Bronchial epithelial cell (primary cell): ENCODE data around the gene WDR37. TPM values are rescaled to one million over a fixed set of nuclear protein-coding genes. Genes with fewer than 3 reads are reported as not detected.
A peak's percentile ranks its signal among the peaks of the same experiment; 100 is the strongest.

Experiments
- DNase-seq: peaks from one replicate; pipeline ENCODE4 v3.0.0-alpha.2; 2010; ENCODE audit warnings: low read depth
- FAIRE-seq: peaks from 2 replicates; lab custom pipeline; 2011; peaks lifted over from hg19 to GRCh38; lab: Jason Lieb, UNC
- H3K27me3 ChIP-seq: 2 replicates; pipeline ENCODE4 v1.5.1; 2011; ENCODE audit warnings: low read length; ENCODE audit not compliant: control insufficient read depth, insufficient read depth
- H3K36me3 ChIP-seq: 2 replicates; pipeline ENCODE4 v1.5.1; 2011; ENCODE audit warnings: low read length; ENCODE audit not compliant: control insufficient read depth, insufficient read depth
- H3K4me3 ChIP-seq: 2 replicates; pipeline ENCODE4 v1.5.1; 2011; ENCODE audit warnings: mild to moderate bottlenecking, low read depth, low read length, control low read depth
- CTCF ChIP-seq: IDR thresholded peaks from 2 replicates; pipeline ENCODE4 v1.5.1; 2011; ENCODE audit warnings: mild to moderate bottlenecking, moderate library complexity, low read length, control low read depth, inconsistent platforms; ENCODE audit not compliant: insufficient read depth, severe bottlenecking
- total RNA-seq: library from RNA; depleted of rRNA; stranded (reverse); fragments of >200 nt; gene quantifications from 2 replicates; pipeline ENCODE4 v1.2.1, GENCODE V29; 2014

Gene WDR37
- total RNA-seq, 1 donor from 2014 or later = 11.1 TPM

DNA sequence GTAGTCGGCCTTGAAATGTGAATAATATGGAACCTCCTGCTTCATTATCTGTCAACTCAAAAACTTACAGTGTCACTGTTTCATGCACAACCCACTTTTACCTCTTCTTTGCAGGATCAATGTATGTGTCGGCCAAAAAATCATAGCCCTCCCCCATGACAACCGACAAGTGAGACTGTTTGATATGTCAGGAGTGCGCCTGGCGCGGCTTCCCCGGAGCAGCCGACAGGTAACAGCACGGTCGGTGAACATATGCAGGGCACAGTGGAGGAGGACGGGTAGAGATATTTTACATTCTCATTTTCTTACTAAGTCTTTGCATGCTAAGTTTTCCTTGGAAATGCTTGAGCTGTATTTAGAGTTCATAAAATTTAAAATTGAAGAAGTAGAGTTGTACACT, 68.6 kb downstream of the WDR37 start:
- Histone ChIP-seq H3K36me3 (peaks cover 30% of the 10 kb centered on the region), H3K27me3 (no peaks in the 10 kb centered on the region), H3K4me3 (no peak overlapping the region)
- FAIRE-seq = peak; percentile 13
- TF ChIP-seq CTCF = no peak
- no peak for DNase-seq

- peaks cover 34% of the 10 kb centered on the region for H3K36me3 ChIP-seq
- H3K27me3 ChIP-seq = no peaks in the 10 kb centered on the region
- no peak overlapping the region for H3K4me3 ChIP-seq
- no peak for FAIRE-seq
- no peak for DNase-seq
- no peak for TF ChIP-seq CTCF
Observed at GRCh38 chr10:1126461-1126860, 70.3 kb downstream of the WDR37 start.

DNA sequence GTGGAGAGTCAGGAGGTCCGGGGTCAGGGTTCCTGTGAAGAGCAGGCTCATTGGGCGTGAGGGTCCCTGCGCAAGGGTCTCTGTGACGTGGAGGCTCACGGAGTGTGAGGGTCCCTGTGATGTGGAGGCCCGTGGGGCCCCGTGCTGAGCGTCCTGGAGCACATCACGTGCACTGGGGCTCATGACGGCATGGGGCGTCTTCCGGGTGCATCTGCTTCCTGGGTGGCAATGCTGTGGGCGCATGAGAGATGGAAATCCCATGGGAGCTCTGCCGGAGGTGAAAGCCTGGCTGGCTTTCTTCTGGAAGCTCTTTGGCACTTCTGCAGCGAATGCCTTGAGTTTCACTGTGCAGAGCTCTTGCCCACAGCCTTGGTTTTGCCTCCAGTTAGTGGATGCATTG, 71.4 kb downstream of the WDR37 start:
- Histone ChIP-seq H3K4me3 (no peak overlapping the region), H3K36me3 (peaks cover 28% of the 10 kb centered on the region), H3K27me3 (no peaks in the 10 kb centered on the region)
- FAIRE-seq (no peak), DNase-seq (no peak)
- no peak for TF ChIP-seq CTCF

- peaks cover 28% of the 10 kb centered on the region for H3K36me3 ChIP-seq
Observed at GRCh38 chr10:1128115-1128514, 71.9 kb downstream of the WDR37 start.

DNA sequence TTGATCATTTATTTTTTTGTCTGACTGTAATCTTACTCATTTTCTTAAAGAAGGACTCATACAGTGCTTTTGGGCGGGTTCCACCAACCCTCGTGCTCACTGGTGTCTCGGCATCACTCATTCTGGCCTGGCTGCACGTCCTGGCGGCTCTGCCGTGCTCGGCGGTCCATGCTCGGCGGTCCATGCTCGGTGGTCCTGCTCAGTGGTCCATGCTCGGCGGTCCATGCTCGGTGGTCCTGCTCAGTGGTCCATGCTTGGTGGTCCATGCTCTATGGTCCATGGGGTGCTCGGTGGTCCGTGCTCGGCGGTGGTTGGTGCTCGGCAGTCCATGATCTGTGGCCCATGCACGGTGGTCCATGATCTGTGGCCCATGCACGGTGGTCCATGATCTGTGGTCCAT, 72.5 kb downstream of the WDR37 start:
- no peak for FAIRE-seq
- Histone ChIP-seq H3K4me3 (no peak overlapping the region), H3K27me3 (no peaks in the 10 kb centered on the region), H3K36me3 (peaks cover 28% of the 10 kb centered on the region)
- no peak for TF ChIP-seq CTCF
- no peak for DNase-seq

More at GRCh38 chr10:1128115-1128514, 71.9 kb downstream of the WDR37 start:
- Histone ChIP-seq H3K4me3 (no peak overlapping the region), H3K27me3 (no peaks in the 10 kb centered on the region)
- no peak for TF ChIP-seq CTCF
- DNase-seq (peak; percentile 7), FAIRE-seq (no peak)

- peaks cover 26% of the 10 kb centered on the region for H3K36me3 ChIP-seq
- no peak for TF ChIP-seq CTCF
- DNase-seq = no peak
- H3K27me3 ChIP-seq = no peaks in the 10 kb centered on the region
- H3K4me3 ChIP-seq = no peak overlapping the region
- no peak for FAIRE-seq
Observed at GRCh38 chr10:1130226-1130625, 74.0 kb downstream of the WDR37 start.
